ENCODE measurements around the gene HS3ST4. TPM values are rescaled to one million over a fixed set of nuclear protein-coding genes. Genes with fewer than 3 reads are reported as not detected.

HS3ST4 gene
- polyA plus RNA-seq, 1 donor (not counting 4 experiments of a cell fraction or from before 2014, with no cell fraction given) = not detected

- no peak overlapping the region for H3K27ac ChIP-seq (ENCODE audit: control insufficient read depth, insufficient read depth, low read length)
- H3K9ac ChIP-seq (ENCODE audit: control insufficient read depth, extremely low read depth, insufficient read depth, low read length) = no peak overlapping the region
- H3K36me3 ChIP-seq (ENCODE audit: control insufficient read depth in 2 of 2, extremely low read depth in 1 of 2, insufficient read depth in 2 of 2, low read length in 2 of 2) = no peaks in the 10 kb centered on the region
- H3K9me3 ChIP-seq (ENCODE audit: control insufficient read depth, low read depth, low read length) = no peaks in the 10 kb centered on the region
- H3K27me3 ChIP-seq (ENCODE audit: control insufficient read depth, extremely low read depth, insufficient read depth, low read length) = no peaks in the 10 kb centered on the region
- no peaks in the 10 kb centered on the region for H4K20me1 ChIP-seq (ENCODE audit: control insufficient read depth, extremely low read depth, insufficient read depth, low read length)
- H3K4me1 ChIP-seq (ENCODE audit: control insufficient read depth, extremely low read depth, insufficient read depth, low read length) = no peaks in the 10 kb centered on the region
- H3K9me1 ChIP-seq (ENCODE audit: control insufficient read depth, extremely low read depth, insufficient read depth, low read length) = no peaks in the 10 kb centered on the region
- no peaks in the 10 kb centered on the region for H3K79me2 ChIP-seq (ENCODE audit: control insufficient read depth, insufficient read depth, low read length)
- H3K4me2 ChIP-seq (ENCODE audit: control insufficient read depth, extremely low read depth, insufficient read depth, low read depth, low read length) = no peak overlapping the region
- dilution Hi-C loops (cut with MboI; ENCODE audit: extremely low pct_ligation_motif_present, low sequenced_read_pairs) = no loop called here
- H2AFZ ChIP-seq (ENCODE audit: control insufficient read depth, low read length) = no peak overlapping the region
- no peak overlapping the region for H3K4me3 ChIP-seq (ENCODE audit: control insufficient read depth in 2 of 3, extremely low read depth in 1 of 3, insufficient read depth in 2 of 3, low read depth in 1 of 3, low read length in 3 of 3)
- TF ChIP-seq EZH2 (IDR thresholded peaks at IDR 0.05; ENCODE audit: low read length) = no peak
- TF ChIP-seq CTCF (optimal IDR thresholded peaks at IDR 0.05 in 1 of 3, IDR thresholded peaks at IDR 0.05 in 1 of 3, conservative IDR thresholded peaks at IDR 0.05 in 1 of 3; ENCODE audit: extremely low read depth in 1 of 3, insufficient read depth in 2 of 3, low read length in 3 of 3) = no peak
- DNase-seq (ENCODE audit: low read depth, low spot score) = no peak
- FAIRE-seq = no peak
Measured at GRCh38 chr16:26158142-26158759, 466.5 kb downstream of the HS3ST4 start.

GRCh38 chr16:26161461-26162180 is 469.9 kb downstream of the HS3ST4 start:
- no peaks in the 10 kb centered on the region for H3K36me3 ChIP-seq (ENCODE audit: control insufficient read depth in 2 of 2, extremely low read depth in 1 of 2, insufficient read depth in 2 of 2, low read length in 2 of 2)
- no peaks in the 10 kb centered on the region for H3K9me1 ChIP-seq (ENCODE audit: control insufficient read depth, extremely low read depth, insufficient read depth, low read length)
- no peaks in the 10 kb centered on the region for H4K20me1 ChIP-seq (ENCODE audit: control insufficient read depth, extremely low read depth, insufficient read depth, low read length)
- no peak overlapping the region for H3K4me2 ChIP-seq (ENCODE audit: control insufficient read depth, extremely low read depth, insufficient read depth, low read depth, low read length)
- TF ChIP-seq EZH2 (IDR thresholded peaks at IDR 0.05; ENCODE audit: low read length) = no peak
- TF ChIP-seq CTCF (optimal IDR thresholded peaks at IDR 0.05 in 1 of 3, IDR thresholded peaks at IDR 0.05 in 1 of 3, conservative IDR thresholded peaks at IDR 0.05 in 1 of 3; ENCODE audit: extremely low read depth in 1 of 3, insufficient read depth in 2 of 3, low read length in 3 of 3) = no peak
- DNase-seq (ENCODE audit: low read depth, low spot score) (no peak), FAIRE-seq (no peak)
- H3K4me3 ChIP-seq (ENCODE audit: control insufficient read depth in 2 of 3, extremely low read depth in 1 of 3, insufficient read depth in 2 of 3, low read depth in 1 of 3, low read length in 3 of 3) = no peak overlapping the region
- H3K27ac ChIP-seq (ENCODE audit: control insufficient read depth, insufficient read depth, low read length) = no peak overlapping the region
- no peaks in the 10 kb centered on the region for H3K27me3 ChIP-seq (ENCODE audit: control insufficient read depth, extremely low read depth, insufficient read depth, low read length)
- H2AFZ ChIP-seq (ENCODE audit: control insufficient read depth, low read length) = no peak overlapping the region
- H3K4me1 ChIP-seq (ENCODE audit: control insufficient read depth, extremely low read depth, insufficient read depth, low read length) = no peaks in the 10 kb centered on the region
- no peaks in the 10 kb centered on the region for H3K9me3 ChIP-seq (ENCODE audit: control insufficient read depth, low read depth, low read length)
- H3K79me2 ChIP-seq (ENCODE audit: control insufficient read depth, insufficient read depth, low read length) = no peaks in the 10 kb centered on the region
- dilution Hi-C loops (cut with MboI; ENCODE audit: extremely low pct_ligation_motif_present, low sequenced_read_pairs) = no loop called here
- H3K9ac ChIP-seq (ENCODE audit: control insufficient read depth, extremely low read depth, insufficient read depth, low read length) = no peak overlapping the region
